ENCODE results near the gene ROR1. TPM values are rescaled to one million over a fixed set of nuclear protein-coding genes. Genes with fewer than 3 reads are reported as not detected.

Gene ROR1
- polyA plus RNA-seq, 1 experiment = 7.1 TPM

DNA sequence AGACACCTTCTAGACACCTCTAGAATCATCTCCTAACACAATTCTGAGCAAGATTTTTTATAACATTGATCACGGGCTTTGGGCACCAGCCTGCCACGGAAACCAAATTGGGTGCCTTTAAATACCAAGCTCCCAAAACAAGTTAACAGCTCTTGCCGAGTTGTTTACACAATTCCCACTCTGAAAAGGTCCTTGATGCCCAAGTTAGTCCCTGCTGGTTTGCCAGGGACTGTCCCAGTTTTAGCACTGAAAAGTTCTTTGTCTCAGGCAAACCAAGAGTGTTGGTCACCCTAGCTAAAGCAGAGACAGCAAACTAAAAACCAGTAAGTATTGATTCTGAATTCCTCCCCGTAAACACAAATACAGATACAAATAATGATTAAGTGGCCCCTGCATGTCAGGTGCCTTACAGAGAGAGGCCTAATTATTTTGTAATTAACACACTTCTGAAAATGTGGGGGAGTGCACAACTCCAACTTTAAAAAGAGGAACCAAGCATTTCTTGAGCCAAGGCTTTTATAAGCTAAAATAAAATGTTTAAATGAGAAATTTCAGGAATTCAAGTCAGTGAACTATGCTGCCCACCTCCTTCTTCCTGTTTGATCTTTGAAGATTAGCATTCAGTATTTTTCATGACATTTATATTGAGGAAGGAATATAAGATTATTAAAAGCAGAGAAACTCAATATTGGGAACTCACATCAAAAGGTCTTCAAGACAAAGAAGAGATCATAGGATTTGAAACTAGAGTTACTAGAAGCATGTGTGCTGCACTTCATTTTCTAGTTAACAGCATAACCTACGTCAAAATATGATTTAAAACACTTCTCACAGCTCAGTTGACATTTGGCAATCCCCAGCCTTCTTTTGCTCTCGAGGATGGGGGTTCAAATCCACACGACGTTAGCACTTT, 420.6 kb downstream of the ROR1 start:
- no peak for DNase-seq (ENCODE audit: low read depth, low spot score)
- Histone ChIP-seq H3K4me3 (ENCODE audit: low read depth, low read length) (no peak overlapping the region), H3K9me3 (ENCODE audit: control insufficient read depth, insufficient read depth, low read length) (no peaks in the 10 kb centered on the region), H3K27me3 (ENCODE audit: control insufficient read depth, insufficient read depth, low read length) (no peaks in the 10 kb centered on the region), H3K27ac (ENCODE audit: low read depth, low read length) (no peak overlapping the region)
- POLR2A ChIA-PET = no interaction called here
- TF ChIP-seq, protein P1, sequence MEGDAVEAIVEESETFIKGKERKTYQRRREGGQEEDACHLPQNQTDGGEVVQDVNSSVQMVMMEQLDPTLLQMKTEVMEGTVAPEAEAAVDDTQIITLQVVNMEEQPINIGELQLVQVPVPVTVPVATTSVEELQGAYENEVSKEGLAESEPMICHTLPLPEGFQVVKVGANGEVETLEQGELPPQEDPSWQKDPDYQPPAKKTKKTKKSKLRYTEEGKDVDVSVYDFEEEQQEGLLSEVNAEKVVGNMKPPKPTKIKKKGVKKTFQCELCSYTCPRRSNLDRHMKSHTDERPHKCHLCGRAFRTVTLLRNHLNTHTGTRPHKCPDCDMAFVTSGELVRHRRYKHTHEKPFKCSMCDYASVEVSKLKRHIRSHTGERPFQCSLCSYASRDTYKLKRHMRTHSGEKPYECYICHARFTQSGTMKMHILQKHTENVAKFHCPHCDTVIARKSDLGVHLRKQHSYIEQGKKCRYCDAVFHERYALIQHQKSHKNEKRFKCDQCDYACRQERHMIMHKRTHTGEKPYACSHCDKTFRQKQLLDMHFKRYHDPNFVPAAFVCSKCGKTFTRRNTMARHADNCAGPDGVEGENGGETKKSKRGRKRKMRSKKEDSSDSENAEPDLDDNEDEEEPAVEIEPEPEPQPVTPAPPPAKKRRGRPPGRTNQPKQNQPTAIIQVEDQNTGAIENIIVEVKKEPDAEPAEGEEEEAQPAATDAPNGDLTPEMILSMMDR (IDR thresholded peaks at IDR 0.05; ENCODE audit: low read depth, low read length) = no peak
- CTCF ChIA-PET = interaction anchor here (0.7 to 1.3 kb wide), 4 partner anchors 48 to 630 kb away, joined by 3 to 4 read pairs (median 3); no protein-coding TSS in a partner anchor

DNA sequence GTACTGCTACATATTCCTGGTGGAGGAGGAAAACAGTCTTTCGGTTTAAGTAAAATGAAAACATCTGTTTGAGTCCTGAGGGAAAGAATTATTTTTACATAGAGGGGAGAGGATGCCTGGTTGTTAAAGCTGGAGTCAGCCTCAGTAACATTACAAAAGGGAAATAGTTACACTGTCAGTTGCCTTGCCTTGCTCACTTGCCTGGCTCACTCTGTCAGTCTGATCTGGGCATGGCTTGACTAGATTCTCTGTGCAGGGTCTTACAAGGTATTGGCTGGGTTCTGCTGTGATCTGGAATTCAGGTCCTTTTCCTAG, 421.2 kb downstream of the ROR1 start:
- POLR2A ChIA-PET = no interaction called here
- no peak overlapping the region for H3K27ac ChIP-seq (ENCODE audit: low read depth, low read length)
- no peak for DNase-seq (ENCODE audit: low read depth, low spot score)
- no peak overlapping the region for H3K4me3 ChIP-seq (ENCODE audit: low read depth, low read length)
- TF ChIP-seq, protein P1 (IDR thresholded peaks at IDR 0.05; ENCODE audit: low read depth, low read length) = no peak
- CTCF ChIA-PET = interaction anchor here (0.7 to 1.3 kb wide), 4 partner anchors 47 to 630 kb away, joined by 3 to 4 read pairs (median 3); no protein-coding TSS in a partner anchor
- no peaks in the 10 kb centered on the region for H3K9me3 ChIP-seq (ENCODE audit: control insufficient read depth, insufficient read depth, low read length)
- H3K27me3 ChIP-seq (ENCODE audit: control insufficient read depth, insufficient read depth, low read length) = no peaks in the 10 kb centered on the region

GRCh38 chr1:64196074-64196870, 422.5 kb downstream of the ROR1 start:
- POLR2A ChIA-PET = no interaction called here
- Histone ChIP-seq H3K27ac (ENCODE audit: low read depth, low read length) (no peak overlapping the region), H3K9me3 (ENCODE audit: control insufficient read depth, insufficient read depth, low read length) (no peaks in the 10 kb centered on the region), H3K27me3 (ENCODE audit: control insufficient read depth, insufficient read depth, low read length) (no peaks in the 10 kb centered on the region), H3K4me3 (ENCODE audit: low read depth, low read length) (no peak overlapping the region)
- TF ChIP-seq, protein P1 (IDR thresholded peaks at IDR 0.05; ENCODE audit: low read depth, low read length) = no peak
- no peak for DNase-seq (ENCODE audit: low read depth, low spot score)
- CTCF ChIA-PET = no interaction called here

- Histone ChIP-seq H3K27ac (ENCODE audit: low read depth, low read length) (no peak overlapping the region), H3K27me3 (ENCODE audit: control insufficient read depth, insufficient read depth, low read length) (no peaks in the 10 kb centered on the region), H3K9me3 (ENCODE audit: control insufficient read depth, insufficient read depth, low read length) (no peaks in the 10 kb centered on the region), H3K4me3 (ENCODE audit: low read depth, low read length) (no peak overlapping the region)
- no peak for DNase-seq (ENCODE audit: low read depth, low spot score)
- CTCF ChIA-PET = interaction anchor here (0.5 to 0.6 kb wide), 2 partner anchors 481 to 505 kb away, joined by 3 to 4 read pairs; no protein-coding TSS in a partner anchor
- POLR2A ChIA-PET = no interaction called here
- TF ChIP-seq, protein P1 (IDR thresholded peaks at IDR 0.05; ENCODE audit: low read depth, low read length) = no peak
Observed at GRCh38 chr1:64197076-64197475, 423.3 kb downstream of the ROR1 start.

- POLR2A ChIA-PET = no interaction called here
- TF ChIP-seq, protein P1 (IDR thresholded peaks at IDR 0.05; ENCODE audit: low read depth, low read length) = no peak
- H3K27ac ChIP-seq (ENCODE audit: low read depth, low read length) = no peak overlapping the region
- H3K4me3 ChIP-seq (ENCODE audit: low read depth, low read length) = no peak overlapping the region
- no peaks in the 10 kb centered on the region for H3K27me3 ChIP-seq (ENCODE audit: control insufficient read depth, insufficient read depth, low read length)
- peaks cover 3% of the 10 kb centered on the region; the same call in 1 of the 2 replicates for H3K9me3 ChIP-seq (ENCODE audit: control insufficient read depth, insufficient read depth, low read length)
- no peak for DNase-seq (ENCODE audit: low read depth, low spot score)
- CTCF ChIA-PET = no interaction called here
Observed at GRCh38 chr1:64199154-64199553, 425.3 kb downstream of the ROR1 start.
